SK-N-SH (cell line): ENCODE measurements around the gene ICA1. TPM values are rescaled to one million over a fixed set of nuclear protein-coding genes. Genes with fewer than 3 reads are reported as not detected.

ENCODE experiments used
- CTCF ChIA-PET: fragments of 300-600, 350-600 bp; formaldehyde crosslinking; extraction: SDS; loops from one replicate; lab custom pipeline; 2021; lab: Yijun Ruan, JAX
- POLR2A ChIA-PET: fragments of 350-600 bp; sonication (Branson Sonifier 250); formaldehyde crosslinking; extraction: SDS; loops from one replicate; lab custom pipeline; 2020; ENCODE audit warnings: antibody characterized with exemption, inconsistent platforms; lab: Yijun Ruan, JAX
- DNase-seq: peaks from one replicate; pipeline ENCODE4 v3.0.0; 2012
- H2AFZ ChIP-seq: fragments of 200-600 bp; sonication (generic); 2 replicates; pipeline ENCODE4 v1.8.1; 2016; ENCODE audit warnings: antibody characterized with exemption, mild to moderate bottlenecking, low read depth
- H3F3A ChIP-seq: fragments of 200-600 bp; sonication (generic); replicated peaks from 2 replicates; pipeline ENCODE3; 2016; ENCODE audit warnings: antibody characterized with exemption, mild to moderate bottlenecking; ENCODE audit not compliant: insufficient read depth
- H3K27ac ChIP-seq, 2 experiments: fragments of 200-500 bp in 1 of 2; fragments of 200-600 bp in 1 of 2; sonication (Bioruptor generic) in 1 of 2; sonication (generic), shearing (Covaris generic) in 1 of 2; 2 replicates each; pipeline versions ENCODE4 v1.5.1 to v1.6.1; 2014 to 2016; ENCODE audit warnings: low read depth in 2 of 2, inconsistent platforms in 1 of 2, low read length in 1 of 2, mild to moderate bottlenecking in 1 of 2, mixed read lengths in 1 of 2
- H3K27me3 ChIP-seq: fragments of 200-600 bp; sonication (generic), shearing (Covaris generic); 2 replicates; pipeline ENCODE4 v1.6.1; 2016; ENCODE audit warnings: mixed run types; ENCODE audit not compliant: insufficient read depth
- H3K36me3 ChIP-seq, 2 experiments: fragments of 200-500 bp in 1 of 2; fragments of 200-600 bp in 1 of 2; sonication (Bioruptor generic) in 1 of 2; sonication (generic) in 1 of 2; replicated peaks in 1 of 2; 2 replicates each; pipeline versions ENCODE3 to v1.5.1; 2014 to 2016; ENCODE audit warnings: low read length in 1 of 2, mild to moderate bottlenecking in 1 of 2; ENCODE audit not compliant: insufficient read depth in 2 of 2, control insufficient read depth in 1 of 2
- H3K4me1 ChIP-seq, 2 experiments: fragments of 200-500 bp in 1 of 2; fragments of 200-600 bp in 1 of 2; sonication (Bioruptor generic) in 1 of 2; sonication (generic), shearing (Covaris generic) in 1 of 2; 2 replicates each; pipeline versions ENCODE4 v1.5.1 to v1.6.1; 2014 to 2016; ENCODE audit warnings: low read depth in 1 of 2, low read length in 1 of 2, mixed run types in 1 of 2; ENCODE audit not compliant: insufficient read depth in 2 of 2, control insufficient read depth in 1 of 2
- H3K4me2 ChIP-seq: fragments of 200-600 bp; sonication (generic), shearing (Covaris generic); 2 replicates; pipeline ENCODE4 v1.6.1; 2017; ENCODE audit warnings: mixed run types
- H3K4me3 ChIP-seq, 2 experiments: fragments of 200-500 bp in 1 of 2; fragments of 200-600 bp in 1 of 2; sonication (Bioruptor generic) in 1 of 2; sonication (generic), shearing (Covaris generic) in 1 of 2; 2 replicates each; pipeline versions ENCODE4 v1.5.1 to v1.8.1; 2014 to 2016; ENCODE audit warnings: low read depth in 2 of 2, inconsistent platforms in 1 of 2, low read length in 1 of 2, mild to moderate bottlenecking in 1 of 2, mixed read lengths in 1 of 2, moderate library complexity in 1 of 2
- H3K79me2 ChIP-seq: fragments of 200-600 bp; sonication (generic); 2 replicates; pipeline ENCODE4 v1.8.1; 2017; ENCODE audit warnings: mild to moderate bottlenecking; ENCODE audit not compliant: insufficient read depth
- H3K9ac ChIP-seq: fragments of 200-600 bp; sonication (generic); 2 replicates; pipeline ENCODE4 v1.6.1; 2017; ENCODE audit warnings: mixed run types
- H3K9me2 ChIP-seq: fragments of 200-600 bp; sonication (generic); 2 replicates; pipeline ENCODE4 v1.6.1; 2017; ENCODE audit warnings: mixed run types
- H3K9me3 ChIP-seq: fragments of 200-600 bp; sonication (generic); 2 replicates; pipeline ENCODE4 v1.6.1; 2017; ENCODE audit warnings: mixed run types, mild to moderate bottlenecking, moderate library complexity
- H4K20me1 ChIP-seq: fragments of 200-600 bp; sonication (generic); 2 replicates; pipeline ENCODE4 v1.6.1; 2017; ENCODE audit warnings: mild to moderate bottlenecking, mixed run types; ENCODE audit not compliant: insufficient read depth
- CHD2 ChIP-seq: fragments of 150-350 bp; IDR thresholded peaks from 2 replicates; pipeline ENCODE4 v1.6.1; 2018; ENCODE audit warnings: low read length; ENCODE audit not compliant: partially characterized antibody
- ELF1 ChIP-seq: IDR thresholded peaks from 2 replicates; pipeline ENCODE4 v1.4.0; 2012
- FOSL2 ChIP-seq: IDR thresholded peaks from 2 replicates; pipeline ENCODE4 v1.4.0; 2012; ENCODE audit warnings: low read depth, mild to moderate bottlenecking, moderate library complexity, borderline replicate concordance
- FOXJ3 ChIP-seq: sonication (generic); formaldehyde crosslinking; IDR thresholded peaks from 2 replicates; pipeline ENCODE4 v1.5.1; 2020; ENCODE audit warnings: mild to moderate bottlenecking, missing genetic modification reagents
- GABPA ChIP-seq: IDR thresholded peaks from 2 replicates; pipeline ENCODE4 v1.4.0; 2012; ENCODE audit warnings: low read depth, mild to moderate bottlenecking
- GATA2 ChIP-seq: sonication (generic); formaldehyde crosslinking; IDR thresholded peaks from 2 replicates; pipeline ENCODE4 v1.5.0; 2020; ENCODE audit warnings: mild to moderate bottlenecking, missing genetic modification reagents
- IRF3 ChIP-seq: fragments of 150-350 bp; IDR thresholded peaks from 2 replicates; pipeline ENCODE4 v1.6.1; 2016; ENCODE audit warnings: mild to moderate bottlenecking, low read depth, low read length
- MEF2A ChIP-seq: IDR thresholded peaks from 2 replicates; pipeline ENCODE4 v1.4.0; 2012; ENCODE audit warnings: low read depth, borderline replicate concordance
- MXI1 ChIP-seq: IDR thresholded peaks from 2 replicates; pipeline ENCODE4 v1.6.1; 2012; ENCODE audit warnings: mild to moderate bottlenecking, low read depth, low read length, improper control_type of control experiment
- PBX3 ChIP-seq: IDR thresholded peaks from 2 replicates; pipeline ENCODE4; 2012
- POLR2AphosphoS5 ChIP-seq: IDR thresholded peaks from 2 replicates; pipeline ENCODE4 v1.6.1; 2012; ENCODE audit warnings: low read depth, low read length
- RCOR1 ChIP-seq: fragments of 150-350 bp; IDR thresholded peaks from 2 replicates; pipeline ENCODE4 v1.6.1; 2017; ENCODE audit warnings: antibody characterized with exemption, low read length
- REST ChIP-seq: IDR thresholded peaks from 2 replicates; pipeline ENCODE4 v1.6.1; 2012; ENCODE audit warnings: mild to moderate bottlenecking, low read depth, low read length, moderate library complexity
- RFX5 ChIP-seq: IDR thresholded peaks from 2 replicates; pipeline ENCODE4 v1.6.1; 2012; ENCODE audit warnings: mild to moderate bottlenecking, improper control_type of control experiment, low read length
- RXRA ChIP-seq: IDR thresholded peaks from 2 replicates; pipeline ENCODE4 v1.4.0; 2012; ENCODE audit warnings: low read depth, mild to moderate bottlenecking, borderline replicate concordance
- SMC3 ChIP-seq: IDR thresholded peaks from 2 replicates; pipeline ENCODE4 v1.6.1; 2012; ENCODE audit warnings: low read depth, low read length, improper control_type of control experiment
- TAF1 ChIP-seq: IDR thresholded peaks from 2 replicates; pipeline ENCODE4 v1.6.1; 2012; ENCODE audit warnings: low read depth, mild to moderate bottlenecking, low read length, moderate library complexity, borderline replicate concordance
- USF1 ChIP-seq: IDR thresholded peaks from 2 replicates; pipeline ENCODE4 v1.4.0; 2012; ENCODE audit warnings: low read depth, borderline replicate concordance
- USF2 ChIP-seq: fragments of 150-350 bp; IDR thresholded peaks from 2 replicates; pipeline ENCODE4 v1.6.1; 2017; ENCODE audit warnings: antibody characterized with exemption, low read length, low read depth, borderline replicate concordance
- YY1 ChIP-seq: IDR thresholded peaks from 2 replicates; pipeline ENCODE4 v1.4.0; 2012; ENCODE audit warnings: low read depth, mild to moderate bottlenecking
- WGBS: methylation state at CpG from one replicate; pipeline ENCODE4 v1.1.6; 2017; ENCODE audit warnings: low lambda C conversion rate; 5-methylcytosine and 5-hydroxymethylcytosine counted together
- polyA plus RNA-seq, 3 experiments: library from polyadenylated mRNA; depleted of rRNA; stranded (reverse); fragments of >200 nt; gene quantifications; 2 replicates each; pipeline ENCODE4 v1.2.3, GENCODE V29; 2012

Gene ICA1
- polyA plus RNA-seq, 1 of the 3 experiments (the other 2 are of a cell fraction) = 2.4 TPM

GRCh38 chr7:8159595-8159994 is 102.4 kb downstream of the ICA1 start (continued):
- TF ChIP-seq TAF1 (no peak), MEF2A (no peak), ELF1 (no peak)

- H3F3A ChIP-seq = no peaks in the 10 kb centered on the region
- no peak overlapping the region for H3K9ac ChIP-seq
- CTCF ChIA-PET = interaction anchor here (1.8 kb wide), 1 partner anchor 34 kb away, joined by 7 read pairs; no protein-coding TSS in a partner anchor
- no peak overlapping the region for H3K4me3 ChIP-seq
- peaks cover 0 to 9% of the 10 kb centered on the region in 2 experiments for H3K36me3 ChIP-seq
- no peak overlapping the region for H3K27ac ChIP-seq
- DNase-seq = no peak
- TF ChIP-seq RCOR1 = no peak
- TF ChIP-seq TAF1 = no peak
- TF ChIP-seq RXRA = no peak
- TF ChIP-seq PBX3 = no peak
- no peak overlapping the region for H3K4me2 ChIP-seq
- no peaks in the 10 kb centered on the region for H3K27me3 ChIP-seq
- no peak overlapping the region for H2AFZ ChIP-seq
- H3K9me2 ChIP-seq = no peaks in the 10 kb centered on the region
- POLR2A ChIA-PET = no interaction called here
- 58% methylated on average over 1 of the region's 1 CpG for WGBS
- no peaks in the 10 kb centered on the region for H3K9me3 ChIP-seq
- peaks cover 0 to 22% of the 10 kb centered on the region in 2 experiments; a peak in 2 of 4 replicates for H3K4me1 ChIP-seq
- H3K79me2 ChIP-seq = no peaks in the 10 kb centered on the region
- H4K20me1 ChIP-seq = no peaks in the 10 kb centered on the region; the same call in 1 of the 2 replicates
Observed at GRCh38 chr7:8157296-8157695, 104.7 kb downstream of the ICA1 start.

GRCh38 chr7:8155836-8156235 is 106.1 kb downstream of the ICA1 start:
- Histone ChIP-seq H3K9ac (no peak overlapping the region), H3F3A (no peaks in the 10 kb centered on the region), H3K9me3 (no peaks in the 10 kb centered on the region), H3K36me3 (peaks cover 0 to 9% of the 10 kb centered on the region in 2 experiments), H2AFZ (no peak overlapping the region), H3K27me3 (no peaks in the 10 kb centered on the region), H3K27ac (peak overlapping the region in 1 of 2 experiments; percentile 80; a peak in 2 of 4 replicates), H4K20me1 (no peaks in the 10 kb centered on the region), H3K9me2 (no peaks in the 10 kb centered on the region), H3K79me2 (no peaks in the 10 kb centered on the region), H3K4me1 (peaks cover 0 to 32% of the 10 kb centered on the region in 2 experiments; a peak in 2 of 4 replicates), H3K4me2 (no peak overlapping the region), H3K4me3 (no peak overlapping the region)
- 74% methylated on average over 4 of the region's 4 CpGs for WGBS
- DNase-seq = no peak
- ChIA-PET POLR2A (no interaction called here), CTCF (interaction anchor here (0.9 to 1.8 kb wide), 4 partner anchors 15 to 61 kb away, joined by 3 to 7 read pairs (median 3); no protein-coding TSS in a partner anchor)
- TF ChIP-seq USF2 (no peak), GABPA (no peak), RFX5 (no peak), REST (no peak), YY1 (no peak), IRF3 (no peak), POLR2AphosphoS5 (no peak), MXI1 (no peak), GATA2 (CRISPR knock-in tag) (no peak), SMC3 (no peak), FOXJ3 (CRISPR knock-in tag) (no peak), CHD2 (no peak), FOSL2 (no peak), USF1 (no peak)
